Thymus (tissue), 11 donors: ENCODE data around the gene GRK5. TPM values are rescaled to one million over a fixed set of nuclear protein-coding genes. Genes with fewer than 3 reads are reported as not detected.
"Not testable (repeated sequence)": the region's sequence is repeated elsewhere in the genome, so short reads cannot be mapped to it uniquely, and the experiment has no call there.

Experiments used
- DNase-seq, 9 donors: peaks; one replicate each; pipeline ENCODE4 v3.0.0-alpha.2; 2013; ENCODE audit warnings: low spot score in 9 of 9, low read depth in 6 of 9, missing footprints in 1 of 9
- H3K27ac ChIP-seq, 2 donors: one replicate each; pipeline ENCODE4 v1.5.1; 2013; ENCODE audit warnings: control low read depth in 1 of 2, low read depth in 1 of 2, low read length in 1 of 2, mild to moderate bottlenecking in 1 of 2, moderate library complexity in 1 of 2
- H3K27me3 ChIP-seq, 2 donors: one replicate each; pipeline ENCODE4 v1.5.1; 2013; ENCODE audit warnings: low read length in 1 of 2; ENCODE audit not compliant: control insufficient read depth in 2 of 2, insufficient read depth in 1 of 2
- H3K36me3 ChIP-seq, 2 donors: one replicate each; pipeline ENCODE4 v1.5.1; 2013; ENCODE audit warnings: low read length in 1 of 2, mild to moderate bottlenecking in 1 of 2, moderate library complexity in 1 of 2; ENCODE audit not compliant: control insufficient read depth in 2 of 2, insufficient read depth in 2 of 2
- H3K4me1 ChIP-seq, 2 donors: one replicate each; pipeline ENCODE4 v1.5.1; 2013; ENCODE audit warnings: low read length in 2 of 2; ENCODE audit not compliant: control insufficient read depth in 2 of 2, insufficient read depth in 2 of 2
- H3K4me3 ChIP-seq, 2 donors: one replicate each; pipeline ENCODE4 v1.5.1; 2013; ENCODE audit warnings: low read length in 2 of 2, control low read depth in 1 of 2, mild to moderate bottlenecking in 1 of 2
- H3K9me3 ChIP-seq, 2 donors: one replicate each; pipeline ENCODE4 v1.5.1; 2013; ENCODE audit warnings: low read length in 1 of 2, mild to moderate bottlenecking in 1 of 2; ENCODE audit not compliant: control insufficient read depth in 2 of 2, insufficient read depth in 1 of 2
- WGBS: extraction: QIAGEN DNeasy Blood & Tissue Kit; methylation state at CpG from one replicate; pipeline ENCODE4 v1.1.7; 2013; 5-methylcytosine and 5-hydroxymethylcytosine counted together
- polyA plus RNA-seq: library from polyadenylated mRNA; stranded (reverse); fragments of 200-250 nt; gene quantifications from one replicate; pipeline ENCODE4 v1.2.3, GENCODE V29; 2013
- total RNA-seq: library from RNA; stranded (reverse); fragments of 120-200 nt; gene quantifications from one replicate; pipeline ENCODE4 v1.2.4, GENCODE V29; 2013
- donor health status: healthy.

The GRK5 gene
- total and polyA plus RNA-seq, 2 donors: 14.4 to 18.5 TPM

GRCh38 chr10:119256030-119256429 lies 48.7 kb downstream of the GRK5 start:
- Histone ChIP-seq H3K4me3 (no peak overlapping the region), H3K27me3 (no peaks in the 10 kb centered on the region), H3K9me3 (no peaks in the 10 kb centered on the region), H3K27ac (no peak overlapping the region), H3K4me1 (peaks cover 0 to 15% of the 10 kb centered on the region in 2 donors), H3K36me3 (no peaks in the 10 kb centered on the region)
- no peak for DNase-seq
- WGBS: 97% methylated on average over 8 of the region's 8 CpGs

DNA sequence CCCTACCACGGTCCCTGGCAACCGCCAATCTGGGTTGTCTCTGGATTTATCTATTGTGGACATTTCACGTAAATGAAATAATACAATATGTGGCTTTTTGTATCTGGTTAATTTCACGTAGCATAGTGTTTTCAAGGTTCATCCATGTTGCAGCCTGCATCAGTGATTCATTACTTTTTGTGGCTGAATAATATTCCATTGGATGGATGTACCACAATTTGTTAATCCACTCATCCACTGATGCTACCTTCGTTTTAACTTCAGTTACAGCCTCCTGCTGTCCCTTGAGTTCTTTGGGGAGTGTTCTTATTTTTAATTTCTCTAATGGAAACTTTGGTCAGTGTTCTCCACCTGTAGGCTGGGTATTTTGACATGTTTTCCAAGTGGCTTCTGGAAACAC lies 49.5 kb downstream of the GRK5 start:
- H3K36me3 ChIP-seq: no peaks in the 10 kb centered on the region
- no peak for DNase-seq
- H3K4me3 ChIP-seq: no peak overlapping the region
- WGBS: 97% methylated on average over 5 of the region's 5 CpGs
- H3K27ac ChIP-seq: no peak overlapping the region
- no peaks in the 10 kb centered on the region for H3K9me3 ChIP-seq
- peaks cover 0 to 15% of the 10 kb centered on the region in 2 donors for H3K4me1 ChIP-seq
- H3K27me3 ChIP-seq: no peaks in the 10 kb centered on the region

DNA sequence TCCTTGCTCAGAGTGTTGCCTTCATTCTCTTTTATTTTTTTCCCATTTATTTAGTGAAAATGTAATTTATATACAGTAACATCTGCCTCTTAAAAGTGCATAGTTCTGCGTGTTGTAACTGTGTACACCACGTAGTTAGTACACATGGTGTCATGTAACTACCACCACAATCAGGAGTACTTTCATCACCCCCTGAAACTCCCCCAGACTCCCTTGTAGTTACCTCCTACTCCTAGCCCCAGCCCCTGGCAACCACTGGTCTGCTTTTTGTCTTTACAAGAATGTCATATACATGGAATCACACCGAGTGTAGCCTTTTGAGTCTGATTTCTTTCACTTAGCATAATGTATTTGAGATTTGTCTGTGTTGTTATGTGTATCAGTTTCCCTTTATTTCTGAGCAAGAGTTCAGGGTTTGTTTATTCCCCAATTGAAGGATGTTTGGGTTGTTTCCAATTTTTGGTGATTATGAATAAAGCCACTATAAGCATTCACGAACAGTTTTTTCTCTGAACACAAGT lies 50.6 kb downstream of the GRK5 start:
- Histone ChIP-seq H3K36me3 (no peaks in the 10 kb centered on the region), H3K27me3 (no peaks in the 10 kb centered on the region), H3K9me3 (no peaks in the 10 kb centered on the region), H3K27ac (no peak overlapping the region), H3K4me1 (peaks cover 0 to 12% of the 10 kb centered on the region in 2 donors), H3K4me3 (no peak overlapping the region)
- DNase-seq: no peak
- over 99% methylated on average over 4 of the region's 4 CpGs for WGBS

DNA sequence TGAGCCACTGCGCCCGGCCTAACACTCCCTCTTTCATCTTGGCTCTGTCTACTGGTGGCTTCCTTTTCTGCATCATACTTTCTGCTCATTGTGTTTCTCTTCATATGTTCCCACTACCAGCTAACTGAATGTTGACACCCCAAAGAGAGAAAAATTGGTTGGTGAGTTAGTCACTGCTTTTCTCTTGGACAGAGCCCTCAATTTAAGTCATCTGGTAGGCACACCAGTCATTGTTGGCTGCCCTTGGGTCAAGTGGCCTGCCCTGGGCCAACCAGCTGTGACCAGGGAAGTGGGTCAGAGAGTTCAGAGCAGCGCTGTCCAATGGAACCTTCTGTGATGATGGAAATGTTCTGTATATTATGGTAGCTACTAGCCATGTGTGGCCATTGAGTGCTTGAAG lies 52.0 kb downstream of the GRK5 start:
- WGBS: 96% methylated on average over 3 of the region's 3 CpGs
- no peak overlapping the region for H3K27ac ChIP-seq
- no peaks in the 10 kb centered on the region for H3K36me3 ChIP-seq
- no peaks in the 10 kb centered on the region for H3K27me3 ChIP-seq
- no peak for DNase-seq
- H3K4me3 ChIP-seq: no peak overlapping the region
- no peaks in the 10 kb centered on the region for H3K9me3 ChIP-seq
- peaks cover 0 to 11% of the 10 kb centered on the region in 2 donors for H3K4me1 ChIP-seq

DNA sequence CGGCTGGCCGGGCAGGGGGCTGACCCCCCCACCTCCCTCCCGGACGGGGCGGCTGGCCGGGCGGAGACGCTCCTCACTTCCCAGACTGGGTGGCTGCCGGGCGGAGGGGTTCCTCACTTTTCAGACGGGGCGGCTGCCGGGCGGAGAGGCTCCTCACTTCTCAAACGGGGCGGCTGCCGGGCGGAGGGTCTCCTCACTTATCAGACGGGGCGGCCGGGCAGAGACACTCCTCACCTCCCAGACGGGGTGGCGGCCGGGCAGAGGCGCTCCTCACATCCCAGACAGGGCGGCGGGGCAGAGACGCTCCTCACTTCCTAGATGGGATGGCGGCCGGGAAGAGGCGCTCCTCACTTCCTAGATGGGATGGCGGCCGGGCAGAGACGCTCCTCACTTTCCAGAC lies 53.6 kb downstream of the GRK5 start:
- H3K27me3 ChIP-seq, H3K36me3 ChIP-seq, DNase-seq, H3K4me3 ChIP-seq, H3K9me3 ChIP-seq, H3K27ac ChIP-seq: not testable (repeated sequence)
- 95% methylated on average over 31 of the region's 34 CpGs for WGBS
- H3K4me1 ChIP-seq: peaks cover 0 to 20% of the 10 kb centered on the region in 2 donors

- Histone ChIP-seq H3K4me1 (peaks cover 7 to 36% of the 10 kb centered on the region in 2 donors), H3K36me3 (peaks cover 0 to 4% of the 10 kb centered on the region in 2 donors), H3K9me3 (peaks cover 0 to 6% of the 10 kb centered on the region in 2 donors), H3K27me3 (no peaks in the 10 kb centered on the region), H3K4me3 (no peak overlapping the region), H3K27ac (peak overlapping the region in 1 of 2 donors; percentile 69)
- WGBS: 90% methylated on average over 4 of the region's 4 CpGs
- no peak for DNase-seq
Observed at GRCh38 chr10:119263951-119264617, 56.7 kb downstream of the GRK5 start.

GRCh38 chr10:119265691-119266090 lies 58.3 kb downstream of the GRK5 start:
- no peak overlapping the region for H3K4me3 ChIP-seq
- no peak overlapping the region for H3K27ac ChIP-seq
- H3K36me3 ChIP-seq: peaks cover 0 to 4% of the 10 kb centered on the region in 2 donors
- whole genome bisulfite sequencing: 97% methylated on average over 6 of the region's 6 CpGs
- peaks cover 0 to 6% of the 10 kb centered on the region in 2 donors for H3K9me3 ChIP-seq
- H3K27me3 ChIP-seq: no peaks in the 10 kb centered on the region
- peaks cover 19 to 52% of the 10 kb centered on the region in 2 donors for H3K4me1 ChIP-seq
- no peak for DNase-seq

DNA sequence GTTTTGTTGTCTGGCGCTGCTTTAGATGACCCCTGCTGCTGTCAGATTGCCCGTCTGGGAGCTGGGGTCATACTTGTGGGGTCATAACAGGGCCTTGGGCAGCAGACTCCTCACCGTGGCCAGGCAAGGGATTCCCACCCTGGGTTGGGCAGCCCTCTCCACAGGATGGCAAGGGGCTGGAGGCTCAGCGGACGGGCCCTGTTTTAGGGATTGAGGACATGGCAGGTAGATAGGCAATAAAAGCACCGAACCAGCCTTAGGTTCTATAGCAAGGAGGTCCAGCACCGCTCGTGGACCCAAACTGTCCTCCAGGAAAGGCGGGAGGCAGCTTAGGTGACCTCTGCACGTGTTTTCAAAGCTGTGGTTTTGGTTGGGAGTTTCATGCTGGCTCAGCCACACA lies 60.0 kb downstream of the GRK5 start:
- Histone ChIP-seq H3K9me3 (peaks cover 0 to 12% of the 10 kb centered on the region in 2 donors), H3K27ac (peak overlapping the region in 1 of 2 donors; percentile 100), H3K36me3 (peaks cover 0 to 4% of the 10 kb centered on the region in 2 donors), H3K4me3 (no peak overlapping the region), H3K4me1 (peaks cover 34 to 69% of the 10 kb centered on the region in 2 donors), H3K27me3 (no peaks in the 10 kb centered on the region)
- 97% methylated on average over 10 of the region's 10 CpGs for WGBS
- DNase-seq: no peak

DNA sequence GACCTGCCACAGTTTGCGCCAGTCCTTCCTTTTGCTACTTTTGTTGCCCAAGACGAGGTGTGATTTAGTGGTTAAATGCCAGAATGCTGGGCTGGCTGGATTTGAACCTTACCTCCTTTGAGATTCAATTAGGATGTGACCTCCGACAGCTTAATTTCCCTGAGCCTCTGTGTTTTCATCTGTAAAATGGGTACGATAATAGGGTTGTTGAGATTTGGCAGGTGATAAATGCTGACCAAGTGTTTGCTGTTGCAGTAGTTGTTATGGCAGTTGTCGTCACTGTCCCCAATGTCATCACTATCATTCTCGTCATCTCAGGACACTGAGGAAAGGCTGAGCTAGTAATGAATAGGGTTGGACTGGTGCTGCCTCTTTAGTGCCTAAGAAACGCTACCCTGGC lies 61.1 kb downstream of the GRK5 start:
- Histone ChIP-seq H3K27ac (peak overlapping the region; percentile 94 to 100), H3K36me3 (peaks cover 0 to 4% of the 10 kb centered on the region in 2 donors), H3K27me3 (no peaks in the 10 kb centered on the region), H3K9me3 (peaks cover 0 to 12% of the 10 kb centered on the region in 2 donors), H3K4me3 (no peak overlapping the region), H3K4me1 (peaks cover 34 to 79% of the 10 kb centered on the region in 2 donors)
- 95% methylated on average over 7 of the region's 7 CpGs for WGBS
- no peak for DNase-seq
